Measurements from ENCODE around the gene WRAP53.

The WRAP53 gene

DNA sequence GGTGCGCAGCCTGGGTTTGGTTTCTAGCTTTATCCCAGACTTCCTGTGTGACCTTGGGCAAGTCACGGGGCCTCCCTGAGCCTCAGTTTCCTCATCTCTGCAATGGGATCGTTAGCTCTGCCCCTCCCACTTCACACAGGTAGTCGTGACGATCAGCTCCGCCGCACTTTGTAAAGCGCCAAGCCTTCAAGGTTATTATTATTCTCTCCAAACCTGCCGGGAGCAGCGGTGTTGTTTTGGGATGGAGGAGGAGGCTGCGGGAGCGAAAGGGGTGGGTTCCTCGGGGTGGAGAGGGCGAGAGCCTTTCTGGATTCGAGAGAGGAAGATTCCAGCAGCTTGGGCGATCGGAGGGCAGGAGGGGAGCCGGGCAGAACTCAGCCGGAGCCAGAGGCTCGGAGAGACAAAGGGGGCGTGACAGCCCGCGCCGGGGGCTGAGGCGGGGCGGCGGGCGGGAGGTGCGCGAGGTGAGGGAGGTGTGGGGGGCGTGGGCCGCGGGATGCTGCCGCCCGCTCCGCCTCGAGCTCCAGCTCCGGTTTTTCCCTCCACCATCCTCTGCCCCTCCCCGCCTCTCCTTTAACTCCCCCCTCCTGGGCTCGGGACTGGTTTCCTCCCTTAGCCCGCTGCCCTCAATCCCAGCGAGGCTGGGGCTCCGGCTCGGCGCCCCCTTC lies 16.5 kb downstream of the WRAP53 start, which contains the start of gene EFNB3:
TSS of gene EFNB3 (plus strand) at position 602 of the 668 bp plus-strand sequence. CDS start 397 bp downstream, outside the sequence.
- TF ChIP-seq, protein P1, sequence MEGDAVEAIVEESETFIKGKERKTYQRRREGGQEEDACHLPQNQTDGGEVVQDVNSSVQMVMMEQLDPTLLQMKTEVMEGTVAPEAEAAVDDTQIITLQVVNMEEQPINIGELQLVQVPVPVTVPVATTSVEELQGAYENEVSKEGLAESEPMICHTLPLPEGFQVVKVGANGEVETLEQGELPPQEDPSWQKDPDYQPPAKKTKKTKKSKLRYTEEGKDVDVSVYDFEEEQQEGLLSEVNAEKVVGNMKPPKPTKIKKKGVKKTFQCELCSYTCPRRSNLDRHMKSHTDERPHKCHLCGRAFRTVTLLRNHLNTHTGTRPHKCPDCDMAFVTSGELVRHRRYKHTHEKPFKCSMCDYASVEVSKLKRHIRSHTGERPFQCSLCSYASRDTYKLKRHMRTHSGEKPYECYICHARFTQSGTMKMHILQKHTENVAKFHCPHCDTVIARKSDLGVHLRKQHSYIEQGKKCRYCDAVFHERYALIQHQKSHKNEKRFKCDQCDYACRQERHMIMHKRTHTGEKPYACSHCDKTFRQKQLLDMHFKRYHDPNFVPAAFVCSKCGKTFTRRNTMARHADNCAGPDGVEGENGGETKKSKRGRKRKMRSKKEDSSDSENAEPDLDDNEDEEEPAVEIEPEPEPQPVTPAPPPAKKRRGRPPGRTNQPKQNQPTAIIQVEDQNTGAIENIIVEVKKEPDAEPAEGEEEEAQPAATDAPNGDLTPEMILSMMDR (IDR thresholded peaks at IDR 0.05; ENCODE audit: extremely low read depth, insufficient read depth, missing control alignments), result no peak
- DNase-seq (ENCODE audit: low spot score), result no peak
- in situ Hi-C loops (cut with MboI; ENCODE audit: low pct_unique_long_range_greater_than_20kb, low sequenced_read_pairs, unreplicated experiment), result no loop called here

DNA sequence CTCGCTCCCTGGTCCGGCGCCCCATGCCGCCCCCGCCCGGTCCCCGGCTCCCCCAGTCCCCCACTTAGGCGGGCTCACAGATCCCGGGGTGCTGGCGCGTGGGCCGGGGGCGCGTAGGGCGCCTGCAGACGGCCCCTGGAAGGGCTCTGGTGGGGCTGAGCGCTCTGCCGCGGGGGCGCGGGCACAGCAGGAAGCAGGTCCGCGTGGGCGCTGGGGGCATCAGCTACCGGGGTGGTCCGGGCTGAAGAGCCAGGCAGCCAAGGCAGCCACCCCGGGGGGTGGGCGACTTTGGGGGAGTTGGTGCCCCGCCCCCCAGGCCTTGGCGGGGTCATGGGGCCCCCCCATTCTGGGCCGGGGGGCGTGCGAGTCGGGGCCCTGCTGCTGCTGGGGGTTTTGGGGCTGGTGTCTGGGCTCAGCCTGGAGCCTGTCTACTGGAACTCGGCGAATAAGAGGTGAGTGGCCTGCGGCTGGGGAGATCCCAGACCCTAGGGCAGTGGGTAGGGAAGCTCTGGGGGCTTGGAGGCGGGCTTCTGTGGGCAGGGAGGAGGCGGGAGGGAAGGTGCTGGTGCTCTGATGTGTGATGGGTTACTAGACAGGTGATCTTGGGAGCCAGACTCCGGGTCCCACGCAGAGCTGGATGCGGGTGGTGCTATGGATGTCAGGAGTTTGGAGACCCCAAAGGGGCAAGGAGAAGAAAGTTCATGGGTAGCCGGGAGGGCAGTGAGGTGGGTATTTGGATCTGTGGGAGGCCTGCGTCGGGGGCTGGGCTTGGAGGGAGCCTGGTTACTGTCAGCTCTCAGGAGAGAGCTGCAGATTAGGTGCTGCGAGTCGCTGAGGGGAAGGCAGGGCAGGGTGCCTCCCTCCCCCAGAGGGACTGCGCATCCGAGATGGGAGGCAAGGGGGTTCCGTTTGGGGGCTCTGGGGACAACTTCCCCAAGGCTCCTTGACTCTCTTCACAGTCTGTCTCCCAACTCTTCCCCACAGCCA lies 17.3 kb downstream of the WRAP53 start:
- TF ChIP-seq, protein P1 (IDR thresholded peaks at IDR 0.05; ENCODE audit: extremely low read depth, insufficient read depth, missing control alignments), result no peak
- DNase-seq (ENCODE audit: low spot score), result no peak
- in situ Hi-C loops (cut with MboI; ENCODE audit: low pct_unique_long_range_greater_than_20kb, low sequenced_read_pairs, unreplicated experiment), result no loop called here

DNA sequence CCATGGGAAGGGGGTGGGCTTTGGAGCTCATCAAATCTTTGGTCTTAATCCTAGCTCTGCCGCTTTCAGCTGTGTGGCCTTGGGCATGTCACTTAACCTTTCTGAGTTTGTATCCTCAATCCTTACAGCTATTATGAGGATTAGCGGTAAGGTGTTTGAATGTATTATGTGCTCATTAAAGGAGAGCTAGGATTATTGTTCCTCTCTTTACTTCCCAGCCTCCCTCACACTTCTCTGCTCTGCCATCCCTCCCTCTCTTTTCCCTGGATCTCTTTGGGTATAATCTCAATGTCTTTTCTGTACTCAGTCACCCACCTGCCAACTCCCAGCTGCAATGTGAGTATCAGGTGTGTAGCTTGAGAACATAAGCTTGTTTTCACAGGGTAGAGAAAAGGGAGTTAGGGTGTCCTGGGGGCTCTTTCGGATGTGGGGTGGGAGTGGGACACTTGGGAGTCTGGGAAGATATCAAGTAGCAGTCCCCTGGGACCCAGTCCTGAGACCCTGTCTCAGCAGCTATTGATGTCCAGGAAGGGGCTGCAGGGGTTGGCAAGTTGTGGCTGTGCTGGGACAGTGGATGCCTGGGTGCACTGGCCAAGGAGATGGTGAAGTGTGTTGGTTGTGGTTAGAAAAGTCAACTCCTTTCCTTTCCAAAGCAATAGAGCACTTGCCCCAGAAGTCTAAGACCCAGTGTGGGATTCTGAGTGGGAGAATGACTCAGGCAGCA lies 18.5 kb downstream of the WRAP53 start:
- no peak for DNase-seq (ENCODE audit: low spot score)
- in situ Hi-C loops (cut with MboI; ENCODE audit: low pct_unique_long_range_greater_than_20kb, low sequenced_read_pairs, unreplicated experiment), result no loop called here
- TF ChIP-seq, protein P1 (IDR thresholded peaks at IDR 0.05; ENCODE audit: extremely low read depth, insufficient read depth, missing control alignments), result no peak

DNA sequence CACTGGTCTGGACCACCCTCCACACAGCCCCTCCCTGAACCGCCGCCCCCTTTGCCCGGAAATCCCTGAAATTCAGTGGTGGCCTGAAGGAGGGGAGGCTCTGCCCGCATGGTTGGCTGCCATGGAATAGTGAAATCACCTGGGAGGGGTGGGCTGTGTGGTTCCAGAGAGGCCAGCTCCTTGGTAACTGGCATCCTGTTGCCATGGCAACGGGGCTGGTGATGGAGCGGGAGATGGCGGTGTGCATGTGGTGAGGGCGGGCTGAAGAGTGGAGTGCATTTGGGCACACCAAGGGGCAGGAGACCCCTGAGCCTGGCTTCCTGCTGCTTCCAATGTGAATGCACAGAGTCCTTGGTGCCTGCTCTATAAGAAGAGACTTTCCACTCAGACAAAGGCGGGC lies 19.2 kb downstream of the WRAP53 start:
- DNase-seq (ENCODE audit: low spot score), result no peak
- TF ChIP-seq, protein P1 (IDR thresholded peaks at IDR 0.05; ENCODE audit: extremely low read depth, insufficient read depth, missing control alignments), result no peak
- in situ Hi-C loops (cut with MboI; ENCODE audit: low pct_unique_long_range_greater_than_20kb, low sequenced_read_pairs, unreplicated experiment), result no loop called here

DNA sequence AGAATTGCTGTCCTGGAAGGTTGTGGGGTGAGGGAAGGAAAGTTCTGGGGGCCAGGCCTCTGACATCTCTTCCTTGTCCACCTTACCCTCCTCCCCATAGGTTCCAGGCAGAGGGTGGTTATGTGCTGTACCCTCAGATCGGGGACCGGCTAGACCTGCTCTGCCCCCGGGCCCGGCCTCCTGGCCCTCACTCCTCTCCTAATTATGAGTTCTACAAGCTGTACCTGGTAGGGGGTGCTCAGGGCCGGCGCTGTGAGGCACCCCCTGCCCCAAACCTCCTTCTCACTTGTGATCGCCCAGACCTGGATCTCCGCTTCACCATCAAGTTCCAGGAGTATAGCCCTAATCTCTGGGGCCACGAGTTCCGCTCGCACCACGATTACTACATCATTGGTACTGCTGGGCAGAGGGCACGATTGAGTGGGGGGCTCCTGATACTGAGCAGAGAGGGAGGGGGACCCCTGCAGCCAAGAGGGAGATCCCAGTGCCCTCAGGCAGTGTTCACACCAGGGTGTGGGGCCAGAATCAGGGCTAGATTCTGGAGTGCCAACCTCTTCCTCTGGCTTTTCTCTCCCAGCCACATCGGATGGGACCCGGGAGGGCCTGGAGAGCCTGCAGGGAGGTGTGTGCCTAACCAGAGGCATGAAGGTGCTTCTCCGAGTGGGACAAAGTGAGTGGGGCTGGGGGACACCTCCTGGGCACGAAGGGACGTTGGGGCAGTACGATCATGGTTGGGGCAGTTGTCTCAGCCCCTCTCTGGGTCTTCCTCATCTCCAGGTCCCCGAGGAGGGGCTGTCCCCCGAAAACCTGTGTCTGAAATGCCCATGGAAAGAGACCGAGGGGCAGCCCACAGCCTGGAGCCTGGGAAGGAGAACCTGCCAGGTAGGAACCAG lies 19.8 kb downstream of the WRAP53 start:
- TF ChIP-seq, protein P1 (IDR thresholded peaks at IDR 0.05; ENCODE audit: extremely low read depth, insufficient read depth, missing control alignments), result no peak
- in situ Hi-C loops (cut with MboI; ENCODE audit: low pct_unique_long_range_greater_than_20kb, low sequenced_read_pairs, unreplicated experiment), result no loop called here
- no peak for DNase-seq (ENCODE audit: low spot score)

All from GM13977 (cell line).